Measurements from ENCODE around the gene IGSF9. TPM values are rescaled to one million over a fixed set of nuclear protein-coding genes. Genes with fewer than 3 reads are reported as not detected.

IGSF9 gene
- total RNA-seq, 2 experiments from 2014 or later, result 0.07 TPM; not detected in 1

- no peak for DNase-seq
- no peak overlapping the region for H3K27ac Mint-ChIP-seq
- no peaks in the 10 kb centered on the region for H3K36me3 Mint-ChIP-seq (ENCODE audit: low read depth)
- CTCF ChIA-PET, result interaction anchor here (1.4 to 8.9 kb wide), 2 partner anchors 35 to 53 kb away, joined by 3 to 54 read pairs; no protein-coding TSS in a partner anchor
- no peaks in the 10 kb centered on the region for H3K4me1 Mint-ChIP-seq (ENCODE audit: low read depth)
- no peak overlapping the region for H3K4me3 Mint-ChIP-seq
- no peak for TF ChIP-seq CTCF (IDR thresholded peaks at IDR 0.05)
- no peak for ATAC-seq
- POLR2A ChIA-PET, result no interaction called here
- H3K27me3 Mint-ChIP-seq, result peaks cover 14% of the 10 kb centered on the region
- intact Hi-C loops (cut with micrococcal nuclease), result no loop called here
- H3K9me3 Mint-ChIP-seq, result no peaks in the 10 kb centered on the region
Measured at GRCh38 chr1:159970932-159971342, 25.5 kb upstream of the IGSF9 start.

- Mint-ChIP-seq H3K27ac (no peak overlapping the region), H3K36me3 (ENCODE audit: low read depth) (no peaks in the 10 kb centered on the region), H3K9me3 (no peaks in the 10 kb centered on the region), H3K4me1 (ENCODE audit: low read depth) (no peaks in the 10 kb centered on the region), H3K4me3 (no peak overlapping the region), H3K27me3 (peaks cover 14% of the 10 kb centered on the region)
- CTCF ChIA-PET, result interaction anchor here (8.9 kb wide), 1 partner anchor 38 kb away, joined by 54 read pairs; no protein-coding TSS in a partner anchor
- ATAC-seq (no peak), DNase-seq (no peak)
- no peak for TF ChIP-seq CTCF (IDR thresholded peaks at IDR 0.05)
- POLR2A ChIA-PET, result no interaction called here
- intact Hi-C loops (cut with micrococcal nuclease), result no loop called here
Measured at GRCh38 chr1:159968901-159969300, 23.5 kb upstream of the IGSF9 start.

GRCh38 chr1:159965263-159965662 lies 19.9 kb upstream of the IGSF9 start:
- CTCF ChIA-PET, result interaction anchor here (1.2 to 8.9 kb wide), 2 partner anchors 30 to 41 kb away, joined by 4 to 54 read pairs; no protein-coding TSS in a partner anchor
- TF ChIP-seq CTCF (IDR thresholded peaks at IDR 0.05), result no peak
- intact Hi-C loops (cut with micrococcal nuclease), result no loop called here

GRCh38 chr1:159964144-159964543 lies 18.7 kb upstream of the IGSF9 start:
- ChIA-PET POLR2A (no interaction called here), CTCF (interaction anchor here (8.9 kb wide), 1 partner anchor 42 kb away, joined by 54 read pairs; no protein-coding TSS in a partner anchor)
- TF ChIP-seq CTCF (IDR thresholded peaks at IDR 0.05), result no peak
- ATAC-seq (no peak), DNase-seq (no peak)
- no peak overlapping the region for H3K27ac Mint-ChIP-seq
- no peaks in the 10 kb centered on the region for H3K4me1 Mint-ChIP-seq (ENCODE audit: low read depth)
- intact Hi-C loops (cut with micrococcal nuclease), result no loop called here
- no peaks in the 10 kb centered on the region for H3K9me3 Mint-ChIP-seq
- no peaks in the 10 kb centered on the region for H3K36me3 Mint-ChIP-seq (ENCODE audit: low read depth)
- peaks cover 12% of the 10 kb centered on the region for H3K27me3 Mint-ChIP-seq
- H3K4me3 Mint-ChIP-seq, result no peak overlapping the region

More at GRCh38 chr1:159965263-159965662, 19.9 kb upstream of the IGSF9 start:
- ATAC-seq (no peak), DNase-seq (no peak)
- H3K9me3 Mint-ChIP-seq, result no peaks in the 10 kb centered on the region
- peaks cover 12% of the 10 kb centered on the region for H3K27me3 Mint-ChIP-seq
- H3K4me3 Mint-ChIP-seq, result no peak overlapping the region
- H3K4me1 Mint-ChIP-seq (ENCODE audit: low read depth), result no peaks in the 10 kb centered on the region
- POLR2A ChIA-PET, result no interaction called here
- no peak overlapping the region for H3K27ac Mint-ChIP-seq
- H3K36me3 Mint-ChIP-seq (ENCODE audit: low read depth), result no peaks in the 10 kb centered on the region

GRCh38 chr1:159962176-159962575 lies 16.8 kb upstream of the IGSF9 start:
- ChIA-PET POLR2A (no interaction called here), CTCF (interaction anchor here (8.9 kb wide), 1 partner anchor 44 kb away, joined by 54 read pairs; no protein-coding TSS in a partner anchor)
- no peaks in the 10 kb centered on the region for H3K36me3 Mint-ChIP-seq (ENCODE audit: low read depth)
- no peaks in the 10 kb centered on the region for H3K9me3 Mint-ChIP-seq
- H3K27me3 Mint-ChIP-seq, result peaks cover 6% of the 10 kb centered on the region
- DNase-seq (no peak), ATAC-seq (no peak)
- no peak for TF ChIP-seq CTCF (IDR thresholded peaks at IDR 0.05)
- no peak overlapping the region for H3K27ac Mint-ChIP-seq
- H3K4me3 Mint-ChIP-seq, result no peak overlapping the region
- intact Hi-C loops (cut with micrococcal nuclease), result no loop called here
- peaks cover 3% of the 10 kb centered on the region for H3K4me1 Mint-ChIP-seq (ENCODE audit: low read depth)

Measured in activated CD8-positive, alpha-beta T cell treated with anti-CD3 and anti-CD28 coated beads for 36 hours (primary cell).